Epithelial cell of proximal tubule (primary cell): Measurements from ENCODE around the gene MTAP. TPM values are rescaled to one million over a fixed set of nuclear protein-coding genes. Genes with fewer than 3 reads are reported as not detected.

Experiments used
- DNase-seq: peaks from one replicate; pipeline ENCODE4 v3.0.0-alpha.2; 2011; ENCODE audit warnings: low read depth
- H3K4me3 ChIP-seq: 2 replicates; pipeline ENCODE4 v1.5.1; 2011; ENCODE audit warnings: low read depth, mild to moderate bottlenecking, low read length
- CTCF ChIP-seq: conservative IDR thresholded peaks from 2 replicates; pipeline ENCODE4 v1.5.1; 2012; ENCODE audit warnings: low read depth, mild to moderate bottlenecking, low read length
- total RNA-seq: library from RNA; depleted of rRNA; stranded (reverse); fragments of >200 nt; gene quantifications from 2 replicates; pipeline ENCODE4 v1.2.3, GENCODE V29; 2015

Gene MTAP
- total RNA-seq: 34.2 and 37.0 TPM in 2 replicates

- H3K4me3 ChIP-seq: peak within 1 kb of the TSS; percentile 63
- peak; percentile 74 for DNase-seq
- no peak for TF ChIP-seq CTCF
These were observed at the start of gene MTAP for GRCh38 chr9:21802418-21803000. TSS of gene MTAP (plus strand) at chr9:21802636. CDS start at chr9:21802749, 113 bp downstream.

GRCh38 chr9:21753523-21753922 lies 48.9 kb upstream of the MTAP start:
- TF ChIP-seq CTCF: no peak
- DNase-seq: no peak

GRCh38 chr9:21754741-21755140 lies 47.7 kb upstream of the MTAP start:
- no peak for DNase-seq
- TF ChIP-seq CTCF: no peak

More at GRCh38 chr9:21753523-21753922, 48.9 kb upstream of the MTAP start:
- no peak overlapping the region for H3K4me3 ChIP-seq

GRCh38 chr9:21758540-21758939 lies 43.9 kb upstream of the MTAP start:
- no peak for TF ChIP-seq CTCF
- no peak for DNase-seq
- no peak overlapping the region for H3K4me3 ChIP-seq

More at GRCh38 chr9:21754741-21755140, 47.7 kb upstream of the MTAP start:
- H3K4me3 ChIP-seq: no peak overlapping the region

GRCh38 chr9:21761309-21761901 lies 41.0 kb upstream of the MTAP start:
- no peak for DNase-seq
- H3K4me3 ChIP-seq: no peak overlapping the region
- TF ChIP-seq CTCF: no peak

- DNase-seq: no peak
- TF ChIP-seq CTCF: no peak
- H3K4me3 ChIP-seq: no peak overlapping the region
These were observed 40.4 kb upstream of the MTAP start for GRCh38 chr9:21762064-21762463.

- H3K4me3 ChIP-seq: no peak overlapping the region
- DNase-seq: no peak
- TF ChIP-seq CTCF: no peak
These were observed 37.6 kb upstream of the MTAP start for GRCh38 chr9:21764846-21765245.
